Measurements from ENCODE around the gene HYAL3. TPM values are rescaled to one million over a fixed set of nuclear protein-coding genes. Genes with fewer than 3 reads are reported as not detected.

Gene HYAL3
- total and polyA plus RNA-seq, 7 donors, result 0.60 to 8.3 (median 3.3) TPM

GRCh38 chr3:50275996-50276761 lies 23.0 kb downstream of the HYAL3 start:
- intact Hi-C loops (cut with DNase I), result no loop called here
- Histone ChIP-seq H3K9me3 (no peaks in the 10 kb centered on the region), H3K4me3 (no peak overlapping the region), H3K4me1 (peaks cover 0 to 31% (median 20%) of the 10 kb centered on the region in 4 donors), H3K36me3 (peaks cover 0 to 11% (median 0%) of the 10 kb centered on the region in 4 donors), H3K27ac (no peak overlapping the region), H3K27me3 (peaks cover 0 to 21% (median 0%) of the 10 kb centered on the region in 3 donors)
- DNase-seq, result no peak
- WGBS, 2 donors, result 47 to 85% methylated on average over 79 of the region's 79 CpGs
- TF ChIP-seq CTCF (IDR thresholded peaks at IDR 0.05) (no peak), POLR2A (IDR thresholded peaks at IDR 0.05) (no peak), POLR2AphosphoS5 (IDR thresholded peaks at IDR 0.05) (no peak), EP300 (IDR thresholded peaks at IDR 0.05) (no peak)

GRCh38 chr3:50275141-50275995 lies 23.8 kb downstream of the HYAL3 start:
- H3K9me3 ChIP-seq, result no peaks in the 10 kb centered on the region
- TF ChIP-seq EP300 (IDR thresholded peaks at IDR 0.05), result no peak
- no peak for TF ChIP-seq CTCF (IDR thresholded peaks at IDR 0.05)
- TF ChIP-seq POLR2A (IDR thresholded peaks at IDR 0.05), result no peak
- TF ChIP-seq POLR2AphosphoS5 (IDR thresholded peaks at IDR 0.05), result no peak
- peaks cover 0 to 33% (median 20%) of the 10 kb centered on the region in 4 donors for H3K4me1 ChIP-seq
- intact Hi-C loops (cut with DNase I), result no loop called here
- no peak overlapping the region for H3K27ac ChIP-seq
- whole genome bisulfite sequencing, 2 donors, result 46 to 80% methylated on average over 65 of the region's 65 CpGs
- H3K27me3 ChIP-seq, result peaks cover 0 to 21% (median 0%) of the 10 kb centered on the region in 3 donors
- peaks cover 0 to 11% (median 0%) of the 10 kb centered on the region in 4 donors for H3K36me3 ChIP-seq
- H3K4me3 ChIP-seq, result no peak overlapping the region
- peak; percentile 64 for DNase-seq

- H3K4me1 ChIP-seq, result peaks cover 0 to 41% (median 27%) of the 10 kb centered on the region in 4 donors
- peaks cover 0 to 11% (median 0%) of the 10 kb centered on the region in 4 donors for H3K36me3 ChIP-seq
- H3K27ac ChIP-seq, result no peak overlapping the region
- WGBS, 2 donors, result 37 to 45% methylated on average over 26 of the region's 26 CpGs
- peak; percentile 80 for DNase-seq
- intact Hi-C loops (cut with DNase I), result no loop called here
- peaks cover 0 to 21% (median 0%) of the 10 kb centered on the region in 3 donors for H3K27me3 ChIP-seq
- H3K4me3 ChIP-seq, result no peak overlapping the region
- H3K9me3 ChIP-seq, result no peaks in the 10 kb centered on the region
- peak; percentile 40 to 68 (median 64) for TF ChIP-seq CTCF (IDR thresholded peaks at IDR 0.05)
- no peak for TF ChIP-seq POLR2A (IDR thresholded peaks at IDR 0.05)
- peak in 1 of 4 donors; percentile 17 for TF ChIP-seq POLR2AphosphoS5 (IDR thresholded peaks at IDR 0.05)
These were observed 24.7 kb downstream of the HYAL3 start for GRCh38 chr3:50274371-50275104.

- Histone ChIP-seq H3K9me3 (no peaks in the 10 kb centered on the region), H3K27ac (peak overlapping the region in 3 of 4 donors; percentile 33 to 65 (median 48)), H3K4me3 (peak overlapping the region in 2 of 4 donors; percentile 35 to 45), H3K27me3 (peaks cover 0 to 21% (median 0%) of the 10 kb centered on the region in 3 donors), H3K4me1 (peaks cover 0 to 41% (median 32%) of the 10 kb centered on the region in 4 donors), H3K36me3 (peaks cover 0 to 11% (median 0%) of the 10 kb centered on the region in 4 donors)
- peak; percentile 67 for DNase-seq
- WGBS, 2 donors, result 56 to 73% methylated on average over 31 of the region's 31 CpGs
- intact Hi-C loops (cut with DNase I), result loop anchor here (1.0 to 2.0 kb wide), 3 partner anchors 13 to 81 kb away; no protein-coding TSS in a partner anchor
- no peak for TF ChIP-seq POLR2A (IDR thresholded peaks at IDR 0.05)
- no peak for TF ChIP-seq EP300 (IDR thresholded peaks at IDR 0.05)
- TF ChIP-seq POLR2AphosphoS5 (IDR thresholded peaks at IDR 0.05), result no peak
- TF ChIP-seq CTCF (IDR thresholded peaks at IDR 0.05), result no peak
These were observed 25.5 kb downstream of the HYAL3 start for GRCh38 chr3:50273689-50274065.

All from sigmoid colon (tissue), 7 donors.